Stimulated activated CD8-positive, alpha-beta memory T cell treated with anti-CD3 and anti-CD28 coated beads, Interleukin-4, amount 100 ng/mL, for 4 hours (primary cell): ENCODE data around the gene VDAC1.
"Not testable (repeated sequence)": the region's sequence is repeated elsewhere in the genome, so short reads cannot be mapped to it uniquely, and the experiment has no call there.

ENCODE experiments used
- DNase-seq, 2 donors: peaks; one replicate each; pipeline ENCODE4 v3.0.0-alpha.2; 2020; ENCODE audit warnings: low read depth in 2 of 2, low spot score in 1 of 2

The VDAC1 gene

GRCh38 chr5:133942614-133943474 is 61.9 kb downstream of the VDAC1 start:
- DNase-seq = no peak

- DNase-seq = no peak
Observed at GRCh38 chr5:133941456-133942196, 63.1 kb downstream of the VDAC1 start.

- no peak for DNase-seq
Observed at GRCh38 chr5:133939668-133940067, 65.1 kb downstream of the VDAC1 start.

GRCh38 chr5:133938929-133939328 is 65.8 kb downstream of the VDAC1 start:
- no peak for DNase-seq

GRCh38 chr5:133938039-133938821 is 66.5 kb downstream of the VDAC1 start:
- DNase-seq = no peak

GRCh38 chr5:133937628-133938027 is 67.1 kb downstream of the VDAC1 start:
- not testable (repeated sequence) for DNase-seq

- no peak for DNase-seq
Observed at GRCh38 chr5:133936651-133937015, 68.1 kb downstream of the VDAC1 start.

GRCh38 chr5:133935991-133936650 is 68.7 kb downstream of the VDAC1 start:
- DNase-seq = not testable (repeated sequence)

GRCh38 chr5:133935667-133935940 is 69.2 kb downstream of the VDAC1 start:
- no peak for DNase-seq

- DNase-seq = no peak
Observed at GRCh38 chr5:133934822-133935666, 69.7 kb downstream of the VDAC1 start.

GRCh38 chr5:133934311-133934710 is 70.5 kb downstream of the VDAC1 start:
- DNase-seq = no peak

GRCh38 chr5:133933670-133934295 is 71.0 kb downstream of the VDAC1 start:
- no peak for DNase-seq

- no peak for DNase-seq
Observed at GRCh38 chr5:133933169-133933509, 71.6 kb downstream of the VDAC1 start.

- no peak for DNase-seq
Observed at GRCh38 chr5:133932441-133933168, 72.2 kb downstream of the VDAC1 start.

- no peak for DNase-seq
Observed at GRCh38 chr5:133931546-133931945, 73.2 kb downstream of the VDAC1 start.

GRCh38 chr5:133930813-133931090 is 74.0 kb downstream of the VDAC1 start:
- DNase-seq = no peak

GRCh38 chr5:133930061-133930812 is 74.5 kb downstream of the VDAC1 start:
- peak; percentile 31 to 40 for DNase-seq

- DNase-seq = no peak
Observed at GRCh38 chr5:133928587-133929393, 76.0 kb downstream of the VDAC1 start.
